K562 (cell line): Measurements from ENCODE around the gene PCDH8.

ENCODE experiments used
- BDP1 ChIP-seq: IDR thresholded peaks from 3 replicates; pipeline ENCODE4 v1.6.1; 2011; ENCODE audit not compliant: insufficient read length, insufficient read depth
- CEBPB ChIP-seq: fragments of 450-650 bp; IDR thresholded peaks from 2 replicates; pipeline ENCODE4 v1.6.1; 2016; ENCODE audit warnings: missing genetic modification characterization, missing compliant biosample characterization
- DACH1 ChIP-seq: fragments of 450-650 bp; IDR thresholded peaks from 2 replicates; pipeline ENCODE4 v1.6.1; 2018; ENCODE audit not compliant: partially characterized antibody
- SP1 ChIP-seq: sonication (generic); formaldehyde crosslinking; IDR thresholded peaks from 2 replicates; pipeline ENCODE4 v1.8.1; 2022; ENCODE audit warnings: mild to moderate bottlenecking, missing genetic modification reagents
- ZNF644 ChIP-seq: fragments of 200-800 bp; sonication (Bioruptor generic); IDR thresholded peaks from 2 replicates; pipeline ENCODE4 v1.6.1; 2016; ENCODE audit warnings: low read depth, missing genetic modification characterization, missing compliant biosample characterization
- TF ChIP-seq, protein P1 (sequence below), 2 experiments: fragments of 450-650 bp in 1 of 2; sonication (generic) in 1 of 2; formaldehyde crosslinking in 1 of 2; IDR thresholded peaks; 2 replicates each; pipeline versions ENCODE4 v1.7.1 to v1.9.0; 2016 to 2022; ENCODE audit warnings: inconsistent platforms in 1 of 2, mild to moderate bottlenecking in 1 of 2, missing genetic modification reagents in 1 of 2

DNA sequence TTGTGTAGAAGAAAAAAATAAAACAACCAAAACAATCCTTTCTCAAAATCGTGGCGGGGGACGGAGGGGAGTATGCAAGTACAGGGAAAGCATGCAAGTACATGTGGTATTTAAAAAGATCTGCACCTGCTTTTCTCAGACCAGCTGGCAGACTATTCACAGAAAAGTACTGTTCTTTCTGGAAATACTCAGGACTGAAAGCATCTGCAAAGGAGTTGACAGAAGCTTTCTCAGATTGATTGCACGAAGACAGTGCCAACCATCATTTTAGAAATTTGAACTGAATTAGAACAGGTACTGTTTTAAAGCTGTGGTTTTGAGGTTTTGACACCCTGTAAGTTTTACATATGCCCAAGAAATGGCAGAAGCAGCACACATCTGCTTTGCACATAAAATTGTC, 19.8 kb upstream of the PCDH8 start:
- TF ChIP-seq DACH1 (no peak), CEBPB (tag) (no peak), SP1 (CRISPR knock-in tag) (no peak), ZNF644 (no peak), BDP1 (no peak)
- TF ChIP-seq, protein P1, sequence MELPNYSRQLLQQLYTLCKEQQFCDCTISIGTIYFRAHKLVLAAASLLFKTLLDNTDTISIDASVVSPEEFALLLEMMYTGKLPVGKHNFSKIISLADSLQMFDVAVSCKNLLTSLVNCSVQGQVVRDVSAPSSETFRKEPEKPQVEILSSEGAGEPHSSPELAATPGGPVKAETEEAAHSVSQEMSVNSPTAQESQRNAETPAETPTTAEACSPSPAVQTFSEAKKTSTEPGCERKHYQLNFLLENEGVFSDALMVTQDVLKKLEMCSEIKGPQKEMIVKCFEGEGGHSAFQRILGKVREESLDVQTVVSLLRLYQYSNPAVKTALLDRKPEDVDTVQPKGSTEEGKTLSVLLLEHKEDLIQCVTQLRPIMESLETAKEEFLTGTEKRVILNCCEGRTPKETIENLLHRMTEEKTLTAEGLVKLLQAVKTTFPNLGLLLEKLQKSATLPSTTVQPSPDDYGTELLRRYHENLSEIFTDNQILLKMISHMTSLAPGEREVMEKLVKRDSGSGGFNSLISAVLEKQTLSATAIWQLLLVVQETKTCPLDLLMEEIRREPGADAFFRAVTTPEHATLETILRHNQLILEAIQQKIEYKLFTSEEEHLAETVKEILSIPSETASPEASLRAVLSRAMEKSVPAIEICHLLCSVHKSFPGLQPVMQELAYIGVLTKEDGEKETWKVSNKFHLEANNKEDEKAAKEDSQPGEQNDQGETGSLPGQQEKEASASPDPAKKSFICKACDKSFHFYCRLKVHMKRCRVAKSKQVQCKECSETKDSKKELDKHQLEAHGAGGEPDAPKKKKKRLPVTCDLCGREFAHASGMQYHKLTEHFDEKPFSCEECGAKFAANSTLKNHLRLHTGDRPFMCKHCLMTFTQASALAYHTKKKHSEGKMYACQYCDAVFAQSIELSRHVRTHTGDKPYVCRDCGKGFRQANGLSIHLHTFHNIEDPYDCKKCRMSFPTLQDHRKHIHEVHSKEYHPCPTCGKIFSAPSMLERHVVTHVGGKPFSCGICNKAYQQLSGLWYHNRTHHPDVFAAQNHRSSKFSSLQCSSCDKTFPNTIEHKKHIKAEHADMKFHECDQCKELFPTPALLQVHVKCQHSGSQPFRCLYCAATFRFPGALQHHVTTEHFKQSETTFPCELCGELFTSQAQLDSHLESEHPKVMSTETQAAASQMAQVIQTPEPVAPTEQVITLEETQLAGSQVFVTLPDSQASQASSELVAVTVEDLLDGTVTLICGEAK (IDR thresholded peaks at IDR 0.05) = no peak
- TF ChIP-seq, protein P1 (CRISPR knock-in tag; IDR thresholded peaks at IDR 0.05) = no peak
